Adrenal gland (tissue), 12 donors: Measurements from ENCODE around the gene TMEM215. TPM values are rescaled to one million over a fixed set of nuclear protein-coding genes. Genes with fewer than 3 reads are reported as not detected.

Experiments used
- DNase-seq, 7 donors: peaks; one replicate each; pipeline ENCODE4 v3.0.0-alpha.2; 2019 to 2020
- H3K27ac ChIP-seq, 5 donors: fragments of 200-600 bp; sonication (generic) in 4 of 5; 1 replicate in 3 of 5; 2 replicates in 2 of 5; pipeline versions ENCODE4 v1.5.1 to v1.8.0; 2016 to 2020; ENCODE audit warnings: mild to moderate bottlenecking in 1 of 5
- H3K27me3 ChIP-seq: fragments of 200-600 bp; 2 replicates; pipeline ENCODE4 v1.8.0; 2021
- H3K36me3 ChIP-seq, 2 donors: fragments of 200-600 bp; replicated peaks in 1 of 2; 1 replicate in 1 of 2; 2 replicates in 1 of 2; pipeline versions ENCODE4 v1.5.1 to v1.8.0; 2018 to 2022
- H3K4me1 ChIP-seq, 2 donors: fragments of 200-600 bp; replicated peaks in 1 of 2; 1 replicate in 1 of 2; 2 replicates in 1 of 2; pipeline versions ENCODE4 v1.5.1 to v1.8.0; 2018 to 2021
- H3K4me3 ChIP-seq, 4 donors: fragments of 200-600 bp; sonication (generic) in 3 of 4; one replicate each; pipeline ENCODE4 v1.5.1; 2016 to 2018
- H3K9me3 ChIP-seq, 3 donors: fragments of 200-600 bp; sonication (generic) in 1 of 3; replicated peaks in 1 of 3; 1 replicate in 2 of 3; 2 replicates in 1 of 3; pipeline versions ENCODE4 v1.5.1 to v1.8.0; 2016 to 2021
- CTCF ChIP-seq, 6 experiments: fragments of 450-650 bp in 4 of 6; fragments of 200-600 bp in 2 of 6; sonication (generic) in 1 of 6; IDR thresholded peaks; 1 replicate in 5 of 6; 2 replicates in 1 of 6; pipeline versions ENCODE4 v1.5.1 to v1.8.0; 2016 to 2021; ENCODE audit warnings: antibody characterized with exemption in 6 of 6, mild to moderate bottlenecking in 2 of 6, moderate library complexity in 1 of 6
- POLR2A ChIP-seq, 2 donors: fragments of 450-650 bp; IDR thresholded peaks; one replicate each; pipeline ENCODE4 v1.6.1; 2017; ENCODE audit warnings: antibody characterized with exemption in 2 of 2, mild to moderate bottlenecking in 2 of 2, moderate library complexity in 1 of 2
- WGBS, 4 donors: extraction: QIAGEN DNeasy Blood & Tissue Kit in 2 of 4; methylation state at CpG; one replicate each; pipeline versions ENCODE4 v1.1.5 to v1.1.7; 2013 to 2017; 5-methylcytosine and 5-hydroxymethylcytosine counted together
- intact Hi-C, 2 donors: fragments of 100-400 bp; cut with DNase I; formaldehyde crosslinking; loops; one replicate each; pipeline versions ENCODE4 v1.14.1 to v1.15.0; 2022 to 2023
- polyA plus RNA-seq, 3 donors: library from polyadenylated mRNA; stranded (reverse); fragments of 200-250 nt in 2 of 3; fragments of 350-450 nt in 1 of 3; fragmentation: Illumina TruSeq in 1 of 3; extraction: RNeasy Lipid Tissue Mini Kit (QIAGEN cat#74804) in 1 of 3; gene quantifications; one replicate each; pipeline ENCODE4 v1.2.3, GENCODE V29; 2013 to 2014
- total RNA-seq, 9 donors: library from RNA; depleted of rRNA in 4 of 9; stranded (reverse); fragments of >200 nt in 4 of 9; fragments of 120-200 nt in 1 of 9; fragmentation: NEBNext Ultra II Directional in 1 of 9; extraction: Animal tissue kit (Norgen Biotek cat#: 25700) in 1 of 9; gene quantifications; one replicate each; pipeline versions ENCODE4 v1.1.0 to v1.2.4, GENCODE V29; 2013 to 2023
- donor health status: healthy with polysubstance abuse.
- donor health status: Bipolar disorder and iron deficiency.
- donor health status: DM: yes; HTN: yes; CAD: no.
- donor health status: DM: no; HTN: no; CAD: no.
- donor health status: DM: no; HTN: no; CAD: no.
- donor health status: DM: yes; HTN: yes; CAD: no.

The TMEM215 gene
- total and polyA plus RNA-seq, 12 donors: under 0.01 to 0.03 TPM; not detected in 10

GRCh38 chr9:32820322-32820721 lies 37.0 kb downstream of the TMEM215 start:
- no peak overlapping the region for H3K27ac ChIP-seq
- DNase-seq: no peak
- TF ChIP-seq POLR2A (IDR thresholded peaks at IDR 0.05): no peak
- TF ChIP-seq CTCF (IDR thresholded peaks at IDR 0.05): no peak
- H3K4me1 ChIP-seq: no peaks in the 10 kb centered on the region
- H3K4me3 ChIP-seq: no peak overlapping the region
- H3K27me3 ChIP-seq: no peaks in the 10 kb centered on the region
- intact Hi-C loops: no loop called here
- 49 to 63% (median 53%) methylated on average over 4 of the region's 4 CpGs for WGBS, 4 donors
- no peaks in the 10 kb centered on the region for H3K9me3 ChIP-seq
- H3K36me3 ChIP-seq: no peaks in the 10 kb centered on the region

GRCh38 chr9:32823101-32823500 lies 39.8 kb downstream of the TMEM215 start:
- Histone ChIP-seq H3K27me3 (no peaks in the 10 kb centered on the region), H3K36me3 (no peaks in the 10 kb centered on the region), H3K4me1 (no peaks in the 10 kb centered on the region), H3K9me3 (no peaks in the 10 kb centered on the region), H3K4me3 (no peak overlapping the region), H3K27ac (no peak overlapping the region)
- no peak for DNase-seq
- 52 to 73% (median 68%) methylated on average over 3 of the region's 3 CpGs for WGBS, 4 donors
- TF ChIP-seq CTCF (IDR thresholded peaks at IDR 0.05) (no peak), POLR2A (IDR thresholded peaks at IDR 0.05) (no peak)
- intact Hi-C loops: no loop called here

- intact Hi-C loops: no loop called here
- Histone ChIP-seq H3K27ac (no peak overlapping the region), H3K27me3 (no peaks in the 10 kb centered on the region), H3K9me3 (no peaks in the 10 kb centered on the region), H3K36me3 (no peaks in the 10 kb centered on the region), H3K4me3 (no peak overlapping the region), H3K4me1 (no peaks in the 10 kb centered on the region)
- TF ChIP-seq CTCF (IDR thresholded peaks at IDR 0.05) (no peak), POLR2A (IDR thresholded peaks at IDR 0.05) (no peak)
- DNase-seq: no peak
Measured at GRCh38 chr9:32823551-32823950, 40.2 kb downstream of the TMEM215 start.

GRCh38 chr9:32825203-32825602 lies 41.9 kb downstream of the TMEM215 start:
- intact Hi-C loops: no loop called here
- TF ChIP-seq CTCF (IDR thresholded peaks at IDR 0.05) (no peak), POLR2A (IDR thresholded peaks at IDR 0.05) (no peak)

More at GRCh38 chr9:32825203-32825602, 41.9 kb downstream of the TMEM215 start:
- H3K4me3 ChIP-seq: no peak overlapping the region
- no peak for DNase-seq
- no peaks in the 10 kb centered on the region for H3K27me3 ChIP-seq
- no peaks in the 10 kb centered on the region for H3K9me3 ChIP-seq
- 30 to 43% (median 39%) methylated on average over 2 of the region's 2 CpGs for WGBS, 4 donors
- no peaks in the 10 kb centered on the region for H3K4me1 ChIP-seq
- no peaks in the 10 kb centered on the region for H3K36me3 ChIP-seq
- no peak overlapping the region for H3K27ac ChIP-seq
